Smooth muscle cell (in vitro differentiated cells): Measurements from ENCODE around the gene BAZ2A. TPM values are rescaled to one million over a fixed set of nuclear protein-coding genes. Genes with fewer than 3 reads are reported as not detected.
"Not testable (repeated sequence)": the region's sequence is repeated elsewhere in the genome, so short reads cannot be mapped to it uniquely, and the experiment has no call there.

Experiments used
- DNase-seq: peaks from one replicate; lab custom pipeline; 2025; ENCODE audit not compliant: unreplicated experiment; lab: John Stamatoyannopoulos, UW
- H2AFZ ChIP-seq: fragments of 200-600 bp; sonication (generic); 2 replicates; pipeline ENCODE4 v1.6.0; 2016; ENCODE audit warnings: antibody characterized with exemption, low read depth, mild to moderate bottlenecking
- H3F3A ChIP-seq: fragments of 200-600 bp; sonication (generic); 2 replicates; pipeline ENCODE4 v1.6.0; 2017; ENCODE audit warnings: antibody characterized with exemption, low read depth
- H3K27ac ChIP-seq: fragments of 200-600 bp; sonication (generic); 2 replicates; pipeline ENCODE4 v1.5.1; 2016; ENCODE audit warnings: low read depth, mild to moderate bottlenecking
- H3K27me3 ChIP-seq: fragments of 200-600 bp; sonication (generic); 2 replicates; pipeline ENCODE4 v1.6.1; 2016; ENCODE audit warnings: low read depth, mild to moderate bottlenecking
- H3K36me3 ChIP-seq: fragments of 200-600 bp; sonication (generic); 2 replicates; pipeline ENCODE4 v1.5.1; 2016; ENCODE audit warnings: low read depth
- H3K4me1 ChIP-seq: fragments of 200-600 bp; sonication (generic); 2 replicates; pipeline ENCODE4 v1.5.1; 2016; ENCODE audit warnings: low read depth
- H3K4me2 ChIP-seq: fragments of 200-600 bp; sonication (generic); 2 replicates; pipeline ENCODE4 v1.6.0; 2016; ENCODE audit warnings: mild to moderate bottlenecking
- H3K4me3 ChIP-seq: fragments of 200-600 bp; sonication (generic); 2 replicates; pipeline ENCODE4 v1.5.1; 2016; ENCODE audit warnings: mild to moderate bottlenecking
- H3K79me2 ChIP-seq: fragments of 200-600 bp; sonication (generic); 2 replicates; pipeline ENCODE4 v1.6.0; 2016; ENCODE audit warnings: low read depth, mild to moderate bottlenecking
- H3K9ac ChIP-seq: fragments of 200-600 bp; sonication (generic); 2 replicates; pipeline ENCODE4 v1.6.0; 2016; ENCODE audit warnings: low read depth
- H3K9me3 ChIP-seq: fragments of 200-600 bp; sonication (generic); replicated peaks from 2 replicates; pipeline ENCODE4 v1.5.1; 2016; ENCODE audit warnings: low read depth
- H4K20me1 ChIP-seq: fragments of 200-600 bp; sonication (generic); 2 replicates; pipeline ENCODE4 v1.6.0; 2016; ENCODE audit warnings: low read depth
- CTCF ChIP-seq: fragments of 200-600 bp; sonication (generic); IDR thresholded peaks from 2 replicates; pipeline ENCODE4 v1.5.1; 2017; ENCODE audit warnings: borderline replicate concordance, mild to moderate bottlenecking, antibody characterized with exemption; ENCODE audit not compliant: insufficient read depth, poor library complexity, severe bottlenecking
- WGBS: methylation state at CpG from one replicate; pipeline ENCODE4 v1.1.7; 2016; ENCODE audit warnings: low lambda C conversion rate; 5-methylcytosine and 5-hydroxymethylcytosine counted together
- polyA plus RNA-seq: library from polyadenylated mRNA; unstranded; fragments of >200 nt; fragmentation: Nextera tagmentation; extraction: Ambion mirVana; gene quantifications from 2 replicates; pipeline ENCODE4 v1.2.1, GENCODE V29; 2016
- total RNA-seq: library from RNA; depleted of rRNA; stranded (reverse); fragments of >200 nt; gene quantifications from 2 replicates; pipeline ENCODE4 v1.2.3, GENCODE V29; 2014

BAZ2A gene
- total and polyA plus RNA-seq, 2 experiments from 2014 or later: 26.2 to 34.1 TPM

GRCh38 chr12:56581418-56582145 is 48.5 kb downstream of the BAZ2A start:
- Histone ChIP-seq H2AFZ (no peak overlapping the region), H3K79me2 (no peaks in the 10 kb centered on the region), H3K4me3 (no peak overlapping the region), H3K27ac (no peak overlapping the region), H3K27me3 (no peaks in the 10 kb centered on the region), H3K36me3 (no peaks in the 10 kb centered on the region), H3K4me1 (no peaks in the 10 kb centered on the region), H3K4me2 (no peak overlapping the region), H4K20me1 (no peaks in the 10 kb centered on the region), H3K9me3 (no peaks in the 10 kb centered on the region), H3K9ac (no peak overlapping the region), H3F3A (no peaks in the 10 kb centered on the region)
- no peak for DNase-seq
- 90% methylated on average over 10 of the region's 10 CpGs for WGBS
- TF ChIP-seq CTCF: no peak

GRCh38 chr12:56578983-56579546 is 51.1 kb downstream of the BAZ2A start:
- no peak for DNase-seq
- Histone ChIP-seq H3K4me1 (no peaks in the 10 kb centered on the region), H2AFZ (no peak overlapping the region), H4K20me1 (no peaks in the 10 kb centered on the region), H3K27me3 (no peaks in the 10 kb centered on the region), H3K4me2 (no peak overlapping the region), H3K9me3 (no peaks in the 10 kb centered on the region), H3F3A (no peaks in the 10 kb centered on the region), H3K9ac (no peak overlapping the region), H3K36me3 (no peaks in the 10 kb centered on the region), H3K27ac (no peak overlapping the region), H3K79me2 (no peaks in the 10 kb centered on the region), H3K4me3 (no peak overlapping the region)
- WGBS: 72% methylated on average over 10 of the region's 10 CpGs
- no peak for TF ChIP-seq CTCF

- H3K4me1 ChIP-seq, H2AFZ ChIP-seq, H3K4me3 ChIP-seq, DNase-seq, H3K27ac ChIP-seq, H3K27me3 ChIP-seq, H3K79me2 ChIP-seq, H3K36me3 ChIP-seq, H3K9me3 ChIP-seq, H3F3A ChIP-seq, H3K9ac ChIP-seq, H4K20me1 ChIP-seq, H3K4me2 ChIP-seq: not testable (repeated sequence)
- WGBS: 96% methylated on average over 7 of the region's 7 CpGs
Measured at GRCh38 chr12:56577248-56577647, 52.9 kb downstream of the BAZ2A start.

GRCh38 chr12:56574210-56574609 is 55.9 kb downstream of the BAZ2A start:
- no peaks in the 10 kb centered on the region for H4K20me1 ChIP-seq
- H2AFZ ChIP-seq: no peak overlapping the region
- no peak overlapping the region for H3K9ac ChIP-seq
- no peaks in the 10 kb centered on the region for H3F3A ChIP-seq
- H3K9me3 ChIP-seq: no peaks in the 10 kb centered on the region
- H3K79me2 ChIP-seq: no peaks in the 10 kb centered on the region
- H3K27me3 ChIP-seq: no peaks in the 10 kb centered on the region
- H3K36me3 ChIP-seq: no peaks in the 10 kb centered on the region
- H3K27ac ChIP-seq: no peak overlapping the region
- no peak overlapping the region for H3K4me2 ChIP-seq
- TF ChIP-seq CTCF: no peak
- no peak overlapping the region for H3K4me3 ChIP-seq
- no peak for DNase-seq
- 83% methylated on average over 2 of the region's 2 CpGs for WGBS
- peaks cover 8% of the 10 kb centered on the region for H3K4me1 ChIP-seq
